Measurements from ENCODE around the gene PDZD4. TPM values are rescaled to one million over a fixed set of nuclear protein-coding genes. Genes with fewer than 3 reads are reported as not detected.

The PDZD4 gene
- total RNA-seq, 6 donors from 2014 or later: 1.6 to 8.9 (median 6.3) TPM

GRCh38 chrX:153803211-153804099 is 26.9 kb downstream of the PDZD4 start:
- DNase-seq (peak in 1 of 2 donors; percentile 65), ATAC-seq (ENCODE audit: low FRiP score in 2 of 2) (no peak)
- H3K27ac ChIP-seq: no peak overlapping the region
- TF ChIP-seq CTCF (IDR thresholded peaks at IDR 0.05) (no peak), EP300 (IDR thresholded peaks at IDR 0.05) (no peak), POLR2A (IDR thresholded peaks at IDR 0.05) (no peak), POLR2AphosphoS5 (IDR thresholded peaks at IDR 0.05) (no peak)
- peaks cover 0 to 5% (median 0%) of the 10 kb centered on the region in 4 donors for H3K27me3 ChIP-seq
- H3K4me3 ChIP-seq: no peak overlapping the region
- H3K36me3 ChIP-seq: peaks cover 0 to 11% (median 4%) of the 10 kb centered on the region in 4 donors
- peaks cover 0 to 18% (median 0%) of the 10 kb centered on the region in 4 donors for H3K9me3 ChIP-seq
- no peaks in the 10 kb centered on the region for H3K4me1 ChIP-seq
- WGBS, 2 donors: 95% methylated on average over 48 to 86 of the region's 87 CpGs

GRCh38 chrX:153802513-153803045 is 27.8 kb downstream of the PDZD4 start:
- peaks cover 0 to 20% (median 9%) of the 10 kb centered on the region in 4 donors for H3K36me3 ChIP-seq
- ATAC-seq (ENCODE audit: low FRiP score in 2 of 2): no peak
- H3K4me1 ChIP-seq: no peaks in the 10 kb centered on the region
- H3K27ac ChIP-seq: no peak overlapping the region
- H3K9me3 ChIP-seq: peaks cover 0 to 23% (median 0%) of the 10 kb centered on the region in 4 donors
- TF ChIP-seq CTCF (IDR thresholded peaks at IDR 0.05) (no peak), POLR2AphosphoS5 (IDR thresholded peaks at IDR 0.05) (no peak), EP300 (IDR thresholded peaks at IDR 0.05) (no peak), POLR2A (IDR thresholded peaks at IDR 0.05) (no peak)
- DNase-seq: peak in 1 of 2 donors; percentile 44
- no peak overlapping the region for H3K4me3 ChIP-seq
- H3K27me3 ChIP-seq: peaks cover 0 to 5% (median 0%) of the 10 kb centered on the region in 4 donors
- 61 to 71% methylated on average over 8 to 14 of the region's 14 CpGs for WGBS, 2 donors

GRCh38 chrX:153801669-153802068 is 28.7 kb downstream of the PDZD4 start:
- ATAC-seq (ENCODE audit: low FRiP score in 2 of 2) (no peak), DNase-seq (peak in 1 of 2 donors; percentile 2)
- Histone ChIP-seq H3K9me3 (peaks cover 0 to 32% (median 0%) of the 10 kb centered on the region in 4 donors), H3K4me1 (no peaks in the 10 kb centered on the region), H3K4me3 (no peak overlapping the region), H3K27me3 (peaks cover 0 to 5% (median 0%) of the 10 kb centered on the region in 4 donors), H3K36me3 (peaks cover 0 to 29% (median 12%) of the 10 kb centered on the region in 4 donors), H3K27ac (no peak overlapping the region)
- no peak for TF ChIP-seq POLR2A (IDR thresholded peaks at IDR 0.05)
- no peak for TF ChIP-seq POLR2AphosphoS5 (IDR thresholded peaks at IDR 0.05)
- TF ChIP-seq CTCF (IDR thresholded peaks at IDR 0.05): no peak
- no peak for TF ChIP-seq EP300 (IDR thresholded peaks at IDR 0.05)
- WGBS, 2 donors: 88 to 100% methylated on average over 2 to 8 of the region's 8 CpGs

GRCh38 chrX:153800746-153801145 is 29.6 kb downstream of the PDZD4 start:
- ATAC-seq (ENCODE audit: low FRiP score in 2 of 2) (no peak), DNase-seq (no peak)
- Histone ChIP-seq H3K9me3 (peaks cover 0 to 32% (median 0%) of the 10 kb centered on the region in 4 donors), H3K4me3 (no peak overlapping the region), H3K27ac (no peak overlapping the region), H3K36me3 (peaks cover 0 to 31% (median 12%) of the 10 kb centered on the region in 4 donors), H3K27me3 (peaks cover 0 to 3% (median 0%) of the 10 kb centered on the region in 4 donors), H3K4me1 (peaks cover 0 to 8% (median 4%) of the 10 kb centered on the region in 4 donors)
- TF ChIP-seq EP300 (IDR thresholded peaks at IDR 0.05) (no peak), CTCF (IDR thresholded peaks at IDR 0.05) (no peak), POLR2AphosphoS5 (IDR thresholded peaks at IDR 0.05) (no peak), POLR2A (IDR thresholded peaks at IDR 0.05) (no peak)
- WGBS, 2 donors: 88 to 98% methylated on average over 6 to 7 of the region's 7 CpGs
